Measurements from ENCODE around the gene MYO16.
A peak's percentile ranks its signal among the peaks of the same experiment; 100 is the strongest.

MYO16 gene

GRCh38 chr13:108944760-108945159 is 315.3 kb downstream of the MYO16 start:
- no peak for DNase-seq

GRCh38 chr13:108947551-108948030 is 318.2 kb downstream of the MYO16 start:
- no peak for DNase-seq

- DNase-seq = no peak
Measured at GRCh38 chr13:108948251-108948671, 318.9 kb downstream of the MYO16 start.

GRCh38 chr13:108950333-108951010 is 321.1 kb downstream of the MYO16 start:
- DNase-seq = no peak

- DNase-seq = no peak
Measured at GRCh38 chr13:108955741-108956140, 326.3 kb downstream of the MYO16 start.

GRCh38 chr13:108957369-108958012 is 328.1 kb downstream of the MYO16 start:
- DNase-seq = no peak

- DNase-seq = no peak
Measured at GRCh38 chr13:108958013-108958376, 328.6 kb downstream of the MYO16 start.

- no peak for DNase-seq
Measured at GRCh38 chr13:108959234-108959633, 329.8 kb downstream of the MYO16 start.

GRCh38 chr13:108960006-108960405 is 330.6 kb downstream of the MYO16 start:
- DNase-seq = no peak

- DNase-seq = peak; percentile 78
Measured at GRCh38 chr13:108961542-108962125, 332.2 kb downstream of the MYO16 start.

- DNase-seq = peak; percentile 59
Measured at GRCh38 chr13:108962654-108963053, 333.2 kb downstream of the MYO16 start.

- DNase-seq = no peak
Measured at GRCh38 chr13:108963276-108963810, 333.9 kb downstream of the MYO16 start.

- DNase-seq = no peak
Measured at GRCh38 chr13:108963846-108964600, 334.6 kb downstream of the MYO16 start.

GRCh38 chr13:108964606-108965005 is 335.2 kb downstream of the MYO16 start:
- DNase-seq = no peak

- no peak for DNase-seq
Measured at GRCh38 chr13:108967371-108967770, 338.0 kb downstream of the MYO16 start.

GRCh38 chr13:108968566-108968965 is 339.2 kb downstream of the MYO16 start:
- no peak for DNase-seq

GRCh38 chr13:108974686-108975085 is 345.3 kb downstream of the MYO16 start:
- DNase-seq = no peak

GRCh38 chr13:108980237-108980636 is 350.8 kb downstream of the MYO16 start:
- no peak for DNase-seq

- no peak for DNase-seq
Measured at GRCh38 chr13:108981407-108981806, 352.0 kb downstream of the MYO16 start.

GRCh38 chr13:108983273-108983672 is 353.9 kb downstream of the MYO16 start:
- DNase-seq = no peak

- DNase-seq = no peak
Measured at GRCh38 chr13:108984251-108984920, 355.0 kb downstream of the MYO16 start.

- no peak for DNase-seq
Measured at GRCh38 chr13:108985166-108985565, 355.8 kb downstream of the MYO16 start.

GRCh38 chr13:108987517-108987916 is 358.1 kb downstream of the MYO16 start:
- DNase-seq = no peak

Measured in hematopoietic multipotent progenitor cell treated with erythropoietin and hydrocortisone succinate and interleukin-3 and kit ligand, for 6 days (in vitro differentiated cells).